GM18505 (cell line): ENCODE data around the gene RAB5IF.
"Not testable (repeated sequence)": the region's sequence is repeated elsewhere in the genome, so short reads cannot be mapped to it uniquely, and the experiment has no call there.

ENCODE experiments used
- ATAC-seq: cut with Tn5 transposase; IDR thresholded peaks from one replicate; pipeline ENCODE4 v1.9.1; 2021; ENCODE audit not compliant: unreplicated experiment
- POLR2A ChIP-seq: IDR thresholded peaks from 4 replicates; pipeline ENCODE4 v1.6.1; 2011; ENCODE audit warnings: borderline replicate concordance; ENCODE audit not compliant: insufficient read depth, insufficient read length; ENCODE audit errors: extremely low read depth

RAB5IF gene

GRCh38 chr20:36599912-36600345, 5.7 kb upstream of the RAB5IF start:
- no peak for TF ChIP-seq POLR2A
- ATAC-seq: no peak

- ATAC-seq: no peak
- no peak for TF ChIP-seq POLR2A
Observed at GRCh38 chr20:36601540-36601939, 4.0 kb upstream of the RAB5IF start.

GRCh38 chr20:36604952-36605398, 604 bp upstream of the RAB5IF start:
- no peak for TF ChIP-seq POLR2A
- ATAC-seq: peak; percentile 34

GRCh38 chr20:36606158-36607066, 833 bp downstream of the RAB5IF start:
- no peak for ATAC-seq
- no peak for TF ChIP-seq POLR2A

- no peak for ATAC-seq
- TF ChIP-seq POLR2A: no peak
Observed at GRCh38 chr20:36607586-36608387, 2.2 kb downstream of the RAB5IF start.

GRCh38 chr20:36608388-36608728, 2.8 kb downstream of the RAB5IF start:
- not testable (repeated sequence) for ATAC-seq

GRCh38 chr20:36611625-36612024, 6.0 kb downstream of the RAB5IF start:
- no peak for ATAC-seq
- no peak for TF ChIP-seq POLR2A

GRCh38 chr20:36613974-36614373, 8.4 kb downstream of the RAB5IF start:
- ATAC-seq: no peak
- TF ChIP-seq POLR2A: no peak

GRCh38 chr20:36614781-36615557, 9.4 kb downstream of the RAB5IF start:
- no peak for TF ChIP-seq POLR2A
- ATAC-seq: no peak

- no peak for TF ChIP-seq POLR2A
- ATAC-seq: no peak
Observed at GRCh38 chr20:36620917-36621316, 15.3 kb downstream of the RAB5IF start.

GRCh38 chr20:36623444-36623843, 17.9 kb downstream of the RAB5IF start:
- no peak for TF ChIP-seq POLR2A
- no peak for ATAC-seq

- ATAC-seq: no peak
- TF ChIP-seq POLR2A: no peak
Observed at GRCh38 chr20:36624068-36624943, 18.7 kb downstream of the RAB5IF start.
